ENCODE results near the gene SH3D21.

SH3D21 gene

DNA sequence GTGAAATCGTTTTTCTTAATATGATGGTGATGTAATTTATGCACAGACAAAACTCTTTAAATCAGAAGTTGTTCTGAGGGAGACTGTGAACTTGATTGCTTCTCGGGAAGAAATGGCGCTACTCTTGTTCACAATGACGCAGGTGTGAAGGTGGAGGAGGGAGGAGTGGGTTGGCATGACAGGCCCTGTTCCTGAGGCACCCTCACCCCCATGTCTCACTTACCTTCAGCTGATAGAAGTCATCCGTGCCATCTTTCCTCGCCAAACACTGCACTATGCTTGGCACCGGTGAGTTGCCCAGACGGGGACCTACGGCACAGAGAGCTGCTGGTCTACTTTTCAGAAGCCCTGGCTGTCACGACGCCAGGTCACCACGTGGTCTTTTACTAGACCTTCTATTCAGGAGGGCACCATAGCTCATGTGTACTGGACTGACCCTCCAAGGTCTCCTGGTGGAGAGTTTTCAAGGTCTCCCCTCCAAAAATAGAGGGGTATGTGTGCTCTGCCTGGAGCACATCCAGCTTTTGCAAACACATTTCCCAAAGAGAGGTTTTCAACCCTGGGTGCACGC lies 52.4 kb downstream of the SH3D21 start:
- DNase-seq (ENCODE audit: low read depth in 2 of 2) = no peak

DNA sequence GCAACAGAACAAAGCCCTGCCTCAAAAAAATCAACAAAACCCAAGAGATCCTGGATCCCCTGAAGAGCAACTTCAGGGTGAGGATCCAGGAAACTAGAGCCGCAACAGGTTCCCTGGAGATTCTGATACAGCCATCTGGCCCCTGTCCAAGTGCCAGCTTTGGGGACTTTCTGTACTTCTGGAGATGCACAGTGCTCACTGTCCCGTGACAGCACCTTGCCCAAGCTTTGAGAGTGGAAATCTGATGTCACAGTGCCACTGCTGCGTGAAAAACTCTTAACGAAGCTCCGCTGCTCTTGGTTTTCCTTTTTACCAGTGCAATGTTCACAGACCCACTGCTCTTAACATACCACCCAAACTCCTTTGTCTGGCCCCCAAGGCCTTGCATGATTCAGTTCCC lies 53.2 kb downstream of the SH3D21 start:
- DNase-seq (ENCODE audit: low read depth in 2 of 2) = no peak

DNA sequence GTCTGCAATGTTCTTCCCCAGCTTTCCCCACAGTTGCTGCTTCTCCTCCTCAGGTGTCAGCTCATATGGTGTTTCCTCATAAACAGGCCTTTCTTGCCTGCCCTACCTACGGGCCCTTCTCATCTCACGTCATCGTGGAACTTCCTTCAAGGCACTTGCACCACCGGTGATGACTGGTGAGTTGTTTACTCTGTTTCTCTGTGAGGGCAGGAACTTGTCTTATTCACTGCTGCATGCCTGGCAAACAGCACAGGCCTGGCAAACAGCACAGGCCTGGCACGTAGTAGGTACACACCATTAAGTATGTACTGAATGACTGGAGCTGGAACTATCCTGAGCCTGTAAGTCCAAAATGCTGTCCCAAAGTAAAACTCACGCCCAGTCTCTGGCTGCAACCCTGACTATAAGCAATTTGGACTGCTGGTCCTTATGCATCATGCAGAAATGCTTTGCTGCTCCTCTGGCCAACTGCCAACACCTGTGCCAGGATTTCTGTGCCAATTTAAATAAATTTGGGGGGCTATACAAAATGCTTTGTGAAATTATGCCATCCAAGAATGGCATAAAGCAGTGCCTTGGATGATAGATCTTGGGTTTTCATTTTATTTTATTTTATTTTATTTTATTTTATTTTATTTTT lies 53.9 kb downstream of the SH3D21 start:
- no peak for DNase-seq (ENCODE audit: low read depth in 2 of 2)

DNA sequence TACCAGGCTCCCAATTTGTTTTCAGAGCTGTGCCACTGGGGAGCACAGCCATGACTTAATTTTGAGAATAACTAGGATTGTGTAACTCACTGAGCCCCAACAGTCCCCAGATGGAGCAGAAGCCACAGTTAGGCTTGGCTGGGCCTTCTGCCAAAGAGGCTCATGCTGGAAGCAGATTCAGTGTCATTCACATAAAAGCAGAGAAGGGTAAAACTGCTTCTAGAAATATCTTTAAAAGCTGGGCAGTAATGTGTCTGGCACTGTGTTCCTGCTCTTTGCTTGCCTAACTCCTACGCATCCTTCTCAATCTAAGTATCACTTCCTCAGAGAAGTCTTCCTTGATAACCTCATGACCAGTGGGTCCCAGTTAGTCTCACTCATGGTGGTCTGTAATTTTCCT lies 59.2 kb downstream of the SH3D21 start:
- DNase-seq (ENCODE audit: low read depth in 2 of 2) = no peak

DNA sequence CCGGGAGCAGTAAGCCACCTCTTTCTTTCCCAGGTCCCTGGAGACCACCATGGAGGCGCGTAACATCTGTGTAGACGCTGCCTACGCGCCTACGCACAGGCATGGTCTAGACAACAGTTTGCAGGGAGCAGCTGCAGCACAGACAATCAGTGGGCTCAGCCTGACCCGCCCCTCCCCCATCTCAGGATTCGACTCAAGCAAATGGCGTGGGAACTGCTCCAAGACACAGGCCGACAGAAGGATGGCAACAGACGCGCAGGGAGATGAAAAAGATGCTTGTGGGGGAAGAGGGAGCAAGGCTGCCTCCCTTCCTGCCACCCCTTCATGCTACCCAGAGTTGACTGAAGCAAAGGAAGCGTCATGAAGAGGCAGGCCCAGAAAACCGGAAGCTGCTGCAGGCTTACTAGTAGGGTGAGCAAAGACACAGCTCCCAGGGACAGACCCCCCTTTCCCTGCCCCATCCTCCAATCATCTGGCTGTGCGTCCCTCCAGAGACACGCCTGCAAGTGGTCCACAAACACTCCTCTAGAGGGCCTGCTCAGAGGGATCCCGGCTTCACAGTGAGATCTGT lies 60.0 kb downstream of the SH3D21 start:
- no peak for DNase-seq (ENCODE audit: low read depth in 2 of 2)

DNA sequence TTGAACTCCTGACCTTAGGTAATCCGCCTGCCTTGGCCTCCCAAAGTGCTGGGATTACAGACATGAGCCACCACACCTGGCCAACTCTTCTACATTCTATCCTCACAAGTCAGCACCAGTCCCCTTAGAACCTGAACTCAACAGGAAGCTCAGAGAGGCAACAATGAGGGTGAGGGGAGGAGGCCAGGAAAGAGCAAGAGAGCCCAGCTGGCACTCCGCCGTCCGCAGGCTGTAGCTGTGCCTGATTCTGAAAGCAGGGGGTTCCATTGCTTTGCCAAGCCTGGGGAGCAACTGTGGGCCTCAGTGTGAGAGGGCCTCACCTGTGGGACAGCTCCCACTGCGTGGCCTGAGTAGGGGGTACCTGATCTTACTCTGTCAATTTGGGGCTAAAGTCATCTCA lies 60.9 kb downstream of the SH3D21 start:
- no peak for DNase-seq (ENCODE audit: low read depth in 2 of 2)

DNA sequence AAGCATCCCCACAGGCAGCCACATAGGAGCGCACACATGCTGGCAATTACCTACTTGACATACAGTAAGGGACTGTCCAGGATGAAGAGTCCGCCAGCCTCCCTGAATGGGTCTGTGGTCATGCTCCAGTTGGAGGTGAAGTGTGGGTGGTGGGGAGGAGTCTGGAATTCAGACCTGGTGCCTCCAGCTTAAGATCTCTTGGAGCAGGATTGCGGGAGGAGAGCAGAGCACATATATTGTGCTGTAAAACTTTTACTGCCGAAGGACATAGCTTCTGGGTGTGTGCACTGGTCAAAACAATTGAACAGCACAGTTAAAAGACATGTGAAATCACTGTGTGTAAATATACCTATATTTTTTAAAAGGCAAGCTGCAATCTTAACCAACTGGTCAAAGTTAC lies 61.6 kb downstream of the SH3D21 start:
- DNase-seq (ENCODE audit: low read depth in 2 of 2) = no peak

DNA sequence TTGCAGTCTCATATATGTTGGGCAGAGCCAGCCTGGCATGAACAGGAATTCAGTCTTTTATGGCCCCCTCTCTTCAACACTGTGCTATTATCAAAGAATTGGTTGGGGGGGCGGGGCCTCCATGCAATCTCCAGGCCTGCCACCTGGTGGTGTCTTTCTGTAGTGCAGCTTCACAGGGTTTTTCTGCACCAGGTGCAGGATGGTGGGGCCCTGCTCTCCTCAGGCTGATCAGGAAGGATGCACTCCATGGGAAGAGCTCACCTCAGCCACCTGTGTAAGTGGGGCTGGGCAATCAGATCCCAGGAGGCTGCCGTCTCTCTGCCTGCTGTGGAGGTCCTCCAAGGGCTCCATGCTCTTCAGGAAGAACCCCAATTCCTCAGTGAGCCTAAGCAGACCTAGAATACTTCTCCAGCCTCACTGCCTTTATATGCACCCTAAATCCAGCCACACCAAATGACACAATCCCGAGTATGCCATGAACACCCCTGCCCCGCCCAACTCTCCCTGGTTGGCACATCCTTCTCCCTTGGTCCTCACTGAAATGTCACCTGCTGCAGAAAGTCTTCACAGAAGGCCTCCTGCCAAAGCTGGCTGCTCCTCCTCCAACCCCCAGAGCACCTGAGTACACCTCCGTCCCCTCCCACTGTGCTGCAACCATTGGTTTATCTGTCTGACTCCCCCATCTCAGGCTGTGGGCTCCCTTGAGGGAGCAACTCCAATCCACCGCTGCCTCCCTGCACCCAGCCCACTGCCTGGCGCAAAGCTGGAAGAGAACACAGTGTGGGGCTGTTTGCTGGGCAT lies 63.1 kb downstream of the SH3D21 start:
- DNase-seq (ENCODE audit: low read depth in 2 of 2) = peak; percentile 66
